HFF-Myc (cell line): ENCODE results near the gene PHACTR2.

Source experiments
- DNase-seq: peaks from one replicate; pipeline ENCODE4 v3.0.0-alpha.2; 2011; ENCODE audit warnings: low read depth; ENCODE audit errors: extremely low read depth
- H3K4me3 ChIP-seq: replicated peaks from 2 replicates; pipeline ENCODE4 v1.5.1; 2011; ENCODE audit warnings: low read depth, mild to moderate bottlenecking, control low read depth, low read length
- CTCF ChIP-seq: IDR thresholded peaks from 2 replicates; pipeline ENCODE4 v1.5.1; 2012; ENCODE audit warnings: mild to moderate bottlenecking, low read depth, low read length, control low read depth; ENCODE audit errors: missing control alignments

The PHACTR2 gene

GRCh38 chr6:143675946-143676345 is 1.8 kb upstream of the PHACTR2 start:
- no peak for DNase-seq
- no peak for TF ChIP-seq CTCF
- no peak overlapping the region for H3K4me3 ChIP-seq

- no peak for TF ChIP-seq CTCF
- no peak for DNase-seq
- no peak overlapping the region for H3K4me3 ChIP-seq
Measured at GRCh38 chr6:143676437-143677045, 1.2 kb upstream of the PHACTR2 start.

GRCh38 chr6:143677577-143677890 is 231 bp upstream of the PHACTR2 start:
- no peak for DNase-seq
- no peak for TF ChIP-seq CTCF
- peak overlapping the region; percentile 72 for H3K4me3 ChIP-seq

GRCh38 chr6:143679041-143679440 is 1.3 kb downstream of the PHACTR2 start:
- H3K4me3 ChIP-seq, result peak overlapping the region; percentile 72
- TF ChIP-seq CTCF, result no peak
- DNase-seq, result no peak

DNA sequence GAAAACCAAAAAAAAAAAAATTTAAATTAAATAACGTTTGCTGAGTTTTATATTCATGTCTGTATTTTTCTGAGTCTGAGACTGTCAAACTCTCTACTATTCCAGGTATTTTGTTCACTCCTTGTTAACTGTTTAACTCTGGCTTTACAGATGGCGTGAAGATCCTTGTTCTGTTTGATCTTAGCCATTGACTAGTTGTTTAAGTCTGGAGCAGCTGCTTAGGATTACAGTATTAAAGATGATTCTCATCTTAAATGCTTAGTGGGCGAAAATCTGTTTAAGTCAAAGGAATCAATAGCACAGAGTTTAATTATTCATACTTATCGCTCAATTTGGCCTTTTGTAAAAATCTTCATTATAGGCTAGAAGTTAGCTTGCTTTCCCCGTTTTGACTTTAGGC is 2.4 kb downstream of the PHACTR2 start:
- DNase-seq, result no peak
- TF ChIP-seq CTCF, result no peak
- peak overlapping the region; percentile 72 for H3K4me3 ChIP-seq

GRCh38 chr6:143682805-143683204 is 5.0 kb downstream of the PHACTR2 start:
- no peak overlapping the region for H3K4me3 ChIP-seq
- DNase-seq, result no peak
- TF ChIP-seq CTCF, result no peak

DNA sequence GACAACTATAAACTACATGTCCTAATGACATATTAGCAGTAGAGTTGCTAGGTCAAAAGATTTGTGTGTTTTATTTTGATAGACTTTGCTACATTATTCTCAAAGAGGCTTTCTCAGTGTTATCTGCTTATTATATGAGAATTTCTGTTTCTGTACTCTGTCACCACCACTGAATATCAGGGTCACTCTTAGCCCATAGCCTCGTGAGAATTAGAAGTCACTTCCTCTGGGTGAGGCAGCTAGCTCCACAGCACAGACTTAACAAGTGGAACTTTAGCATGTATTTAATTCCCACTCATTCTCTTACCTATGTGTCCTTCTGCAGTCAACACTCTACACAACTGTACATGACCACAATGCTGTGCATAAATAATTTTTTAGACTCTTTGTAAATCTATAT is 6.7 kb downstream of the PHACTR2 start:
- no peak for TF ChIP-seq CTCF
- no peak overlapping the region for H3K4me3 ChIP-seq
- no peak for DNase-seq
